GDM1 (cell line): ENCODE data around the gene GLT8D2.

Experiments used
- DNase-seq: peaks from one replicate; lab custom pipeline; 2025; lab: John Stamatoyannopoulos, UW

Gene GLT8D2

GRCh38 chr12:103948746-103949406 lies 101.1 kb downstream of the GLT8D2 start:
- no peak for DNase-seq

- DNase-seq: no peak
Measured at GRCh38 chr12:103947871-103948555, 102.0 kb downstream of the GLT8D2 start.

- DNase-seq: no peak
Measured at GRCh38 chr12:103944964-103945363, 105.0 kb downstream of the GLT8D2 start.
